Measurements from ENCODE around the gene ROBO1.

Gene ROBO1

DNA sequence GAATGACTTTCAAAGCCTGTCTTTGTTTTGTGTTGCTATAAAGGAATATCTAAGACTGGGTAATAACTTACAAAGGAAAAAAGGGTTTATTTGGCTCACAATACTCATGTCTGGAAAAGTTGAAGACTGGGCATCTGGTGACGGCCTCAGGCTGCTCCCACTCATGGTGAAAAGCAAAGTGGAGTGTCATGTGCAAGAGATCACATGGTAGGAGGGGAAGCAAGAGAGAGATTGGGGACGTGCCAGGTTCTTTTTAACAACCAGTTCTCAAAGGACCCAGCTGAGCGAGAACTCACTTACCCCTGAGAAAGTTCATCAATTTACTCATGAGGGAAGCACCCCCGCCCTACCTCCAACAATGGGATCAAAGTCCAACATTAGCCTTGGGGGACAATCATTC is 929.4 kb downstream of the ROBO1 start:
- no peak for DNase-seq (ENCODE audit: low read depth)

DNA sequence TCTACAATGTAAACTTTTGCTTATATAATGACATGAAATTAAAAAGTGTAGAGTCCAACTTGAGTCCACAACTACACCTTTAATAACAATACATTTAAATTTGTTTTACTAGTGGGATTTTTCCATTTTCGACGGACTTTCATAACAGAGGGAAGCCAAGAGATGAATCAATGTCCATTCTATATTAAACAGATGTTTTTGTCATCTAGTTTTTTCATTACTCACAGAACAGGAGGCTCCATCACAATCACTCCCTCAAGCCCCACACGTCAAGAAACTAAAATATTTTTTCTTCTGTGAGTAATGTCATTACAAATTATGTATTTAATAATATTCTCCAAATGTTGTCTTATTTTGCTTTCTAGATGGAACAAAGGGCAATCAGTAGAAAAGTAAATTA is 932.9 kb downstream of the ROBO1 start:
- no peak for DNase-seq (ENCODE audit: low read depth)

DNA sequence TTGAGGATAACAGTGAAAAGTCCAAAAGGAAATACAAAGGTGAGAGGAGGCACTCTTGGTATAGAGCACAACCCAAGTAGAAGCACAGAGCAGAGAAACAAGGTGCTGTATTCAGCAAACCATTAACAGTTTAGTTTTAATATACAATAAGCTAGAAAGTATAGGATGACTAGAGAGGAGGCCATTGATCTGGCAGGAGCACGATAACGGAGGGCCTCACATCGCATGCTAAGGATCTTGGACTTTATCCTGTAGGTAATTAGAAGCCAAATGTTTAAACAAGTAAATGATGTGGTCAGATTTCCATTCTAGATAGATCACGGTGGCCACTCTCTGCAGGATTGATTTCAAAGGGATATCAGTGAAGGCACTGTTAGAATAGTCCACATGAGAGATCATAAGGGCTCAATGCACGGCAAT is 935.0 kb downstream of the ROBO1 start:
- DNase-seq (ENCODE audit: low read depth): no peak

DNA sequence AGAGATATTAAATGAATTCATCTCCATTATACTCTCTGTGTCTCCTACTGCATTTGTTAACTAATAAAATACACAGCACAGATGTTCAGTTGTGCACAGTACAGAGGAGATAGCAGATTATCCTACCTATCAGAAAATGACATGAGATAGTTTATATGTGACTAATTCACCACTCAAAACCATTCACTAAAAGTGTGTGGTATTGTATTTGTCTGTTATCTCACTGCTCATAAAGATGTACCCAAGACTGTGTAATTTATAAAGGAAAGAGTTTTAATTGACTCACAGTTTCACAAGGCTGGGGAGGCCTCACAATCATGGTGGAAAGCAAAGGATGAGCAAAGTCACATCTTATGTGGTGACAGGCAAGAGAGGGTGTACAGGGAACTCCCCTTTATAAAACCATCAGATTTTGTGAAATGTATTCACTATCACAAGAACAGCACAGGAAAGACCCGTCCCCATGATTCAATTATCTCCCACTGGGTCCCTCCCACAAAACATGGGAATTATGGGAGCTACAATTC is 936.3 kb downstream of the ROBO1 start:
- DNase-seq (ENCODE audit: low read depth): no peak

DNA sequence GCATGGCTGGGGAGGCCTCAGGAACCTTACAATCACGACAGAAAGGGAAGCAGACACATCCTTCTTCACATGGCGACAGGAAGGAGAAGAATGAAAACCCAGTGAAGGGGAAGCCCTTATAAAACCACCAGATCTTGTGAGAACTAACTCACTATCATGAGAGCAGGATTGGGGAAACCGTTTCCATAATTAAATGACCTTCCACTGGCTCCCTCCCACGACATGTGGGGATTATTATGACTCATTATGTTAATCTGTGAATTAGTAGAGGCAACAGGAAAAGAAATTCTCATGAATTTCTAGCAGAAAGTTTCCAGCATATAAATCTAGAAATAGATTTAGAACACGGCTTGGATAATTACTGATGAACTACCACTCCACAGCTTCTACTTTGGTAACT is 937.3 kb downstream of the ROBO1 start:
- DNase-seq (ENCODE audit: low read depth): no peak

DNA sequence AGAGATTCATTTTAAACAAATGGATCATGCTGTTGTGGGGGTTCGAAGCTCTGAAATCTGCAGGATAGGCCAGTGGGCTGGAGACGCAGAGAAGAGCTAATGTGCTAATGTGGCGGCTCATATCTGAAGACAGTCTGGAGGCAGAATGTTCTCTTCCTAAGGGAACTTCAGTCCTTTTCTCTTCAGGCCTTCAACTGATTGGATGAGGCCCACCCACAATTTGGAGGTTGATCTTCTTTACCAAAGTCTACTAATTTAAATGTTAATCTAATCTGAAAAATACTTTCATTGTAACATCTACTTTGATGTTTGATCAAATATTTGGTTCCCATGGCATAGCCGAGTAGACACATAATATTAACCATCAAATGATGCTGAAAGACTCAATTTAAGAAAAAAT is 940.2 kb downstream of the ROBO1 start:
- DNase-seq (ENCODE audit: low read depth): no peak

DNA sequence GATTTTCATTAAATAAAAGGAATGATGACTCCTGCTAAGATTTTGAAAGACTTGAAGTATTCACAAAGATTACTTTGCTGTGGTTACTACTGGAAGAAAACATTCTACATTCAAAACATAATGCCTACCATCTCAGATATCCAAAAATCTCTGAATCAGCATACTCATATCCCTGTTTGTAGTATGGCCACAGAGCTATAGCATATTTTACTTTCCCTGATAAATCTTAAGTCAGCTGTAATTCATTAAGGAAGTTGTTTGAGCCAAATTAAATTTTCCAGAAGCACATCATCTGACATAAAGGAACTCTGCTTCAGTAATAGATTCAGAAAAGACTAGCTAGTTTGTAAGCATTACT is 942.0 kb downstream of the ROBO1 start:
- no peak for DNase-seq (ENCODE audit: low read depth)

DNA sequence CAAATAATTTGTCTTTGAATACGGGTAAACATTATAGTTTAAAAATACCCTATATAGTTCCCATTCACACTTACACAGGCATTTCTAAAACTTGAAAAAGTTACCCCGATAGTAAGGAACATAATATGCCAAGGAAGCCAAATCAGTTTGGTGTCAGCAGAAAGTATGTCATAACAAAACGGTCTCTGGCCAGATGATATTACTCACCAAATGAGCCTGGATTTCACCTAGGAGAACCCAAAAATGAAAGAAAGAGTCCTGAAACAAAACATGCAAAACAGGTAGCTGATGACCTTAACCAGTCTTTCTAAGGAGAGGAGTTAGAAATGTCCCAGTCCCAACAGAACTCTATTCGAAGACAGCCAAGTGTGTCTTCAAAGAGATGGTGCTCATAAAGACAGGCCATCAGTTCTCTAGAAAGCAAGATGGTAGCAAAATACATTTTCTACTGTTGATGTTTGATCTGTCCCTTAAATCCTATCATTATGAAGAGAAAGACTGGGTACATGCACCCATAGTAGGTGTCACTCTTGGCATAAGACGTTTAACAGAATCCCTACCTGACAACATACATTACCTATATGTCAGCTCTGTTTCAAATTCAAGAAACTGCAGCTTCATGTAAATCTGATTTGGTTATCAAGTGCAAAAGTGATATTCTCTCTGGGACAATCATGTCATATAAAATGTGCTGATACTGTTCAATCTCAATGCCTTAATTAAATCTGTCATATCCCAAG is 942.5 kb downstream of the ROBO1 start:
- DNase-seq (ENCODE audit: low read depth): no peak

DNA sequence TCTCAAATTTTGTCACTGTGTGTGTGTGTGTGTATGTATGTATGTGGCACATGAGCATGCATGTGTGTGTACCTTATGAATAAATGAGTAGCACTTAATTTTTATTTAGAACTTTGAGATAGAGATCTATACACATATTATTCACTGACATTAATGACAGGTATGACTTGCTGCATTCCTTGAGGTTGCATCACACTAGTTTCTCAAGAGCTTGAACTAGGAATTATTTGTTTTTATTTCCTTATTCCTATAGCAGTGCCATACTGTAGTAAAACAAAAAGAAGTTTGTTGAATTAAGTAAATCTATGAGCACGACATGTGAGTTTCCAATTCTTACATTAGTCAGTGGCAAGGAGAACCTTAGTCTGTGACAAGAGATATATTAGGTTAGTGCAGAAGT is 943.9 kb downstream of the ROBO1 start:
- DNase-seq (ENCODE audit: low read depth): no peak

DNA sequence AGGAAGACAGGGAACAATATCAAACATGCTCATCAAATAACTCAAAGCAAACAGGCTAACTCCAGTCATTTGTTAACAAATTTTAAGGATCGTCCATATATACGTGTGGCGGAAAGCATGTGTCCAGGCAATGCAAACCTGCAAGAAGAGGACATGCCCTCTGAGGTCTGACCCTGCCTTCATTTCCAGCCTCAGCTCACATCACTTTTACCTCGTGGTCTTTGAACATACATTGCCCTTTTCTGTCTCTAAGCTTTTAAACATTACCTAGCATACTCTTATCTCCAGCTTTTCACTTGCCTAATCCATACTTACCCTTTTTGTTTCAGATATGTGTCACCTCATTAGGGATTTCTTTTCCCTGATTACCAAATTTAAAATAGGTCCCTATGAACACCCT is 944.4 kb downstream of the ROBO1 start:
- DNase-seq (ENCODE audit: low read depth): no peak

DNA sequence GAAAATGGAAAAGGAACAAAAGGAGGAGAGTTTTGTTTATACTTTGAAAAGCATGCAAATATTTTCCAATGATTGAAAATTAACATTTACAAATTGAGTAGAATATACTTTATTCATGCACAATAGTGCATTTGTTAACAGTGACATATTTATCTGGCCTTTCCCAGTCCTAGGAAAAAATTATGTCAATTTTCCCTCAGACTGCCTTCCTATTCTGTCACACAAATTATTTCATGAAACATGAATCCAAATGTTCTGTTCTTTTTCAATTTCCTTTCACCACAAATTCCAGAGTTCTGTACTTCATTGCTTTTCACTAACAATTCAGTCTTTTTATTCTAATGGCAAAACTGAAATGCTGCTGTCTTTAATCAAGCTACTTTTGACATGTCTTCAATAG is 945.1 kb downstream of the ROBO1 start:
- DNase-seq (ENCODE audit: low read depth): no peak

DNA sequence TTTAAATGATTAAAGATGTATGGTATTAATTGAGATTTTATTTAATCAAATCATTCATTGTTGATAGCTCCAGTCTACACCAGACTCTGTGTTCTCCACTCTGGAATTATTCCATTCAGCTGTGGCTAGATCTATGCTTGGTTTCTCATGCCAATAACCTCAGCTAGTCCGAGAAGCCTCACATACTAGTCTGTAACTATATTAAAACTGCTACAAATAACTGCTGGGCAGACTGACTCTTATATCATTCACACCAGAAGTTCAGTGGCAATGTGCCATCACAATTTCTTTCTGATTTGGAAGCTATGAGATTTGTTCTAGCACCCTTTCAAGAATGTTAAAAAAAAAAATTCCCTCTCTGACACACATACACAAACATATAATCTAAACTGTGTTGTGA is 947.3 kb downstream of the ROBO1 start:
- DNase-seq (ENCODE audit: low read depth): no peak

DNA sequence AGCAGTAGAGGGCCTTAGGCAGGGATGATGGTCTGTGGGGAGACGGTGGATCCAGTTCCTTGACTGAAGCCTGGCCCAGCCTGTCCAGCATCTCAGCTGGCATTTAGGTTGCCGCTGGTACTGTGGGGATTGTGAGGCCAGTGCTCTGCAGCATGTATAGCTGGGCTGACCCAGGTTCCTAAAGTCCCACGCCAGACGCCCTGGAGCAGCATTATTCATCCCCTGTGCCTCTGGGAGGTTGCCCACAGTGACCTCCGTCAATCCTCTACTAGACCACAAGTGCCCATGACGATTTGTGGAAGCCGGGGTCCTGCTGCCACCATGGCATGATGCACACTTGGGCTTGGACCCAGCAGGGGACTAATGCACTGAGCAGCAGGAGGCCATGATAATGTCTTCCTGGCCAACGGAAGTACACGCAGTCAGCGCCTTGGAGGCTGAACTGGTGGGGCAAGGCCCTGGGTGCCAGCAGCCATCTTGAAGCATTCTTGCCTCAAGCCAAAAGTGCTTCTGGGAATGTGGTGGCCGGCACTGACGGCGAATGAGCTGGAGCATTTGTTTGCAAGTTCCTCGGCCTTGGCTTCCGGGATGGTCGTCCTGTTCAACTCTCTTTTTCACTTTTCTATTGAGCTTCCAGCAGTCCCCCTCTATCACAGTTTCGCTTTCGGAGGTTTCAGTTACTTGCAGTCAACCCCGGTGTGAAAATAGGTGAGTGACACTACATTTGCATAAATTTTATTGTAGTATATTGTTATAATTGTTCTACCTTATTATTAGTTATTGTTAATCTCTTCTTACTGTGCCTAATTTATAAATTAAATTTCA is 949.4 kb downstream of the ROBO1 start:
- no peak for DNase-seq (ENCODE audit: low read depth)

DNA sequence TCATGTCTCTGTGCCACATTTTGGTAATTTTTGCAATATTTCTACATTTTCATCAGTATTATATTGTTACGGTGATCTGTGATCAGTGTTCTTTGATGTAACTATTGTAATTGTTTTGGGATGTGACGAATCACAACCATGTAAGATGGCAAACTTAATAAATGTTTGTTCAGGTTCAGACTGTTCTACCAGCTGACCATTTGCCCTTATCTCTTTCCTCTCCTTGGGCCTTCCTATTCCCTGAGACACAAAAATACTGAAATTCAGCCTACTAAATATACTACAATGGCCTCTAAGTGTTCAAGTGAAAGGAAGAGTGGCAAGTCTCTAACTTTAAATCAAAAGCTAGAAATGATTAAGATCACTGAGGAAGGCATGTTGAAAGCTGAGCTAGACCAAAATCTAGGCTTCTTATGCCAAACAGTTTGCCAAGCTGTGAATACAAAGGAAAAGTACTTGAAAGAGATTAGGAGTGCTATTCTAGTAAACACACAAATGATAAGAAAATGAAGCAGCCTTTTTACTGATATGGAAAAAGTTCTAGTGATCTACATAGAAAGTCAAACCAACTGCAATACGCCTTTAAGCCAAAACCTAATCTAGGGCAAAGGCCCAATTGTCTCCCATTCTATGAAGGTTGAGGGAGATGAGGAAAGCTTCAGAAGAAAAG is 952.8 kb downstream of the ROBO1 start:
- no peak for DNase-seq (ENCODE audit: low read depth)

DNA sequence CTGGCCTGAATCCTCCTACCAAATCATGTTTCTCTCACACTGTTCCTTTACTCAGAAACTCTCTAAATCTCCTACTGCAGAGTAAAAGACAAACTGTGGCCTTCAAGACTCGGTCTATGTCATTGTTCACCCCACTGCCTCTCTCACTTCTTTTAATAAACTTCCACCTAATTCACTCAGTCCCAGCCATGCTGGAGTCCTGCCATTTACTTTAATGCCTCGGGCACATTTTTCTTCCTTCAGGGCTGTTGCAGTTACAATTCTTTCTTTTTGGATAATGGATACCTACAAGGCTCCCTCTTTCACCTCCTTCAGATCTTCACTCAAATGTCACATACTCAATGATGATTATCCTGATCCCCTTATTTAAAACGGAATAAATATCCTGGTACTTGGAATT is 955.6 kb downstream of the ROBO1 start:
- no peak for DNase-seq (ENCODE audit: low read depth)

DNA sequence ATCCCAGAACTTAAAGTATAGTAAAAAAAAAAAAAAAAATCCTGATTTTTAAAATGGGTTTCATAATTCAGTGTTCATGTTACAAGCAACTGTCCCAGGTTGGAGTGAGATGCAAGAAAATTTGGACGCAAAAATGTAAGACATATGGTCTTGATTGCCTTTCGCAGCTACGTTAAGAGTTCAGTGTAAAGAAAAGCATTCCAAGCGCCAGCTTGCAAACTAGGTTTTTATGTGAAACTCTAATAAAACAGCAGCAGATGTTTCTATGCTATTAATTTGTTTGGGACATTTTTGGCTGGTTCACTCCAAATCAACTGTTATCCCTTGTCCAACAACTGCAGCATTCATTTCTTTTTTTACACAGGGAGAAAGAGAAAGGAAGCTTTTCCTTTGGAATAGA is 957.8 kb downstream of the ROBO1 start:
- peak; percentile 90 for DNase-seq (ENCODE audit: low read depth)

DNA sequence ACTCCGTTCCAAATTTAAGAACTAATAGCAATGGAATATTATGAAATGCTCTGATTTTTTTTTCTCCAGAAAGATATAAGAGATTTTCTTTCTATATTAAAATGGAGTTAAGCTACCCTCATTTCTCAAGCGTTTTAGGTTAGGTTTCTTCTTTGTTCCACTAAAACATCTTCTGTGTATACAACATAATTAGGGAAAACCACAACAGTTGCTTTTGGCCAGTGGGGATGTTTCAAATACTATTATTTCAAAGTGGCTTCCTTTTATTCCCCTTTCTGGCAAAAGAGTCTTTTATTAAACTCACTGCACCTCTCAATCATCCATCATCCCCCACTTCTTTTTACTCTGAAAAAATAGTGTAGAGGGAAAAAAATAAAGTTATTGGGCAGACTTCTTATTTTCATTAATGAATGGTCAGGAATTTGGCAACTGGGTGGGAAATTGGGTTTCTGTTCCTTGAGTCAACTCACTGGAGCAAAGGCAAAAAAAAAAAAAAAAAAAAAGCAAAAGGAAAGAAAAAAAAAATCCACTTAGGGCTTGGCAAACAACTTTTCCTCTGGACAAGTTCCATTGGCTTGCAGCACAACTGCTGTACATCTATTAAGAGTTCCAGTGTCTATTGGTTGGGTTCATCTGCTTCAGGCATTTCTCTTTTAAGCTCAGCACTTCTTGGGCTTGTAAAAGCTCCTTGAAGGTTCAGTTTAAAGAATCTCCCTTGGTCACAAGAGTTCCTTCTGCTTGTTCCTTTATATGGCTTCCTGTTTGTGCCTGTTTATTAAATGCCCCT is 963.4 kb downstream of the ROBO1 start:
- peak; percentile 92 for DNase-seq (ENCODE audit: low read depth)

DNA sequence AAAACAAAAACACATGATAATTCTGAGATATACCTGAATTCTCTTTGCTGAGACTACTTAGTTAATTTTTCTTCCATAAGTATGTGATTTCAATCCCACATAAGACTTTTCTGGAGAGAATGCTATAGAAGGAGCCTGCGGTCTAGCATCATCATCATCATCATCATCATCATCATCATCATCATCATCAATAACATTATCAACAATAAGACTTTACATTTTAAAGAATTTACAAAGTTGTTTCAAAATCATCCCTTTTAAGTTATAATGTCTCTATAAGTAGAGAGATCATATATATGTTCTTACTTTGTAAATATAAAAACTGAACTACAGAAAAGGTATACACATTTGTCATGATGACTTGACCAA is 965.3 kb downstream of the ROBO1 start:
- DNase-seq (ENCODE audit: low read depth): no peak

DNA sequence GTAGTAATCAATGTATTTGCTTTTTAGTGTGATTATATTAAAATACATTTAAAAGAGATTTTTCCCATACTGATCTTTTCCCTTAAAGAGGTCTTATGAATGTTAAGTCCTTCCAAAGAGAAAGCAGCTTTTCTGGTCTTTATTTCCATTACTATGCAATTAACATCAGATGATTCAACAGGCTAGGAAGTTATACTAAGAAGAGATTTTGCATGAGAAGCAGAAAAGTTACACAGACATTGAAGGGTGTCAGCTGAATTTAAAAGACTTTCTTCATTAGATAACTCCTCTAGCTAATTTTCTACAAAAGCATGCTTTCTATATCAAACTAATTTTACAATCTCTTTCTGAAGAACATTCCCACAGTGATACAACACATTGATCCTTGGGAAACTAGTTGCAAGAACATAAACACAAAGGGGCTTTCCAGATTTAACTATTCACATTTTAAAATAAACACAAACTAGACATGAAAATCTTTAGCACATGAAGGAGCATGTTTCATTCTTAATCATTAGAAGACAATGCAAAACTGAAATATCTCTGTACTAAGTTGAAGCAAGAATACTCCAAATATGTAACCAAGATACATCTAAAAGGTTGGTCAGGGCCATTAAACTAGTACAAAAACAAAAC is 965.8 kb downstream of the ROBO1 start:
- no peak for DNase-seq (ENCODE audit: low read depth)

DNA sequence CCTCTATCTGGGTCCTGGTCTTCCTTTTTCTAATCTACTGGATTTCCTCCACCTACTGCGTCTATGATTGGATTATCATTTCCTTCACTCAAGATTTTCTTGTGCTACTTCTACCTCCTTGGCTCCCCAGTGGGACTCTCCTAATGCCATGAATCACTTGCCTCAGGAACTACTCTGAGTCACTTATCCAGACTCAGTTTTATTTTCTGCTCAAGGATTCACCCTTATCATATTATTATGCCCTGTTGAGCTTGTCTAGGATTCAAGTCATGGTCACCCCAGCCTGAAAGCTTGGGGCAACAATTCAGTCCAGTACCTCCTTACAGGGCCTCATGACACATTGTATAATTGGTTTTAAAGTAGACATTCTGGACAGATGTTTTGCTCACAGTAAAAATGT is 968.1 kb downstream of the ROBO1 start:
- DNase-seq (ENCODE audit: low read depth): no peak

DNA sequence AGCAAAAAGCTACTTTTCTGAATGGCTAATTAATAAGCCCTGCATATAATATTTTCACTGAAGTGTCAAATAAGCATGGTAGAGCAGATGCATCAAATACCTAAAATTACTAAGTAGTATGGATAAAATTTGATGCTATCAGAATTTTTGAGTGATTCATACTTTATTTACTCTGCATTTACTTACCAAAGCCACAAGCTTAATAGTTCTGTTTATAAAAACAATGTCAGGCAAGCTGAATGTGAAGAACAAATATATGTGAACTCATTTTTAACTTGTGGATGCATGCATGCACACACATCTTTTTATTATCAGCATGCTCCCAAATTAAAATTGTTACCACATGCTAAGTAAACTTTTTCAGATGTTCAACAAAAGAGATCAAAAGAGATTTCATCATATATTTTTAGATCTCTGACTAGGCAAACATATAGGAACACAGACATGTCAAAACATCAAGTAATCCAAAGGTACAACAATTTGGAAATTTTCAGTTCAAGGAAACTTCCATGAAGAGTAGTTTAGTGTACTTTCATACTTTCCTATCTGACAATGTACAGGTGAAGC is 969.4 kb downstream of the ROBO1 start:
- no peak for DNase-seq (ENCODE audit: low read depth)

Data from fibroblast of the conjunctiva (primary cell).